NOMO-1 treated with DMSO at 0.1 percent for 48 hours (cell line): ENCODE results near the gene RXRA.

Experiments
- DNase-seq: peaks from one replicate; lab custom pipeline; 2025; ENCODE audit not compliant: unreplicated experiment; lab: John Stamatoyannopoulos, UW

Gene RXRA

GRCh38 chr9:134325813-134326723 is at the start of gene RXRA:
TSS of gene RXRA (plus strand) at chr9:134326455. CDS start at chr9:134326632, 177 bp downstream.
- peak; percentile 69 for DNase-seq

GRCh38 chr9:134278286-134278685 is 48.0 kb upstream of the RXRA start:
- no peak for DNase-seq

GRCh38 chr9:134278974-134279640 is 47.1 kb upstream of the RXRA start:
- no peak for DNase-seq

- no peak for DNase-seq
Measured at GRCh38 chr9:134282138-134282650, 44.1 kb upstream of the RXRA start.

GRCh38 chr9:134283111-134283515 is 43.1 kb upstream of the RXRA start:
- no peak for DNase-seq

GRCh38 chr9:134283692-134284265 is 42.5 kb upstream of the RXRA start:
- DNase-seq: no peak

GRCh38 chr9:134284273-134284672 is 42.0 kb upstream of the RXRA start:
- no peak for DNase-seq

- no peak for DNase-seq
Measured at GRCh38 chr9:134284741-134285140, 41.5 kb upstream of the RXRA start.

GRCh38 chr9:134285215-134285845 is 40.9 kb upstream of the RXRA start:
- no peak for DNase-seq

GRCh38 chr9:134286471-134287245 is 39.6 kb upstream of the RXRA start:
- DNase-seq: peak; percentile 6

- DNase-seq: no peak
Measured at GRCh38 chr9:134287591-134288491, 38.4 kb upstream of the RXRA start.

- DNase-seq: no peak
Measured at GRCh38 chr9:134288746-134289145, 37.5 kb upstream of the RXRA start.

- no peak for DNase-seq
Measured at GRCh38 chr9:134289241-134289875, 36.9 kb upstream of the RXRA start.

- no peak for DNase-seq
Measured at GRCh38 chr9:134290603-134291451, 35.4 kb upstream of the RXRA start.

- no peak for DNase-seq
Measured at GRCh38 chr9:134291452-134291881, 34.8 kb upstream of the RXRA start.

- no peak for DNase-seq
Measured at GRCh38 chr9:134291961-134292871, 34.0 kb upstream of the RXRA start.

- DNase-seq: no peak
Measured at GRCh38 chr9:134293031-134293521, 33.2 kb upstream of the RXRA start.
